A549 (cell line): ENCODE results near the gene BST1.

Experiments
- ATOH8 ChIP-seq: fragments of 250-450 bp; sonication (Bioruptor Pico); IDR thresholded peaks from 2 replicates; pipeline ENCODE4 v1.5.0; 2020; ENCODE audit warnings: low read depth, mild to moderate bottlenecking, moderate library complexity
- CTCF ChIP-seq: fragments of >200 bp; sonication (Bioruptor Twin); formaldehyde crosslinking; IDR thresholded peaks from 3 replicates; pipeline ENCODE4 v1.5.1; 2016
- EP300 ChIP-seq, 2 experiments: fragments of >200 bp; sonication (Bioruptor Twin); formaldehyde crosslinking; IDR thresholded peaks; 2 replicates in 1 of 2; 3 replicates in 1 of 2; pipeline ENCODE4 v1.6.1; 2016 to 2017
- NFE2L2 ChIP-seq: fragments of 150-350 bp; conservative IDR thresholded peaks from 2 replicates; pipeline ENCODE4 v1.6.1; 2014; ENCODE audit warnings: low read length
- POLR2A ChIP-seq: IDR thresholded peaks from 2 replicates; pipeline ENCODE4 v1.6.1; 2012; ENCODE audit warnings: mild to moderate bottlenecking, low read length
- RAD21 ChIP-seq, 2 experiments: fragments of >200 bp in 1 of 2; sonication (Bioruptor Twin) in 1 of 2; formaldehyde crosslinking in 1 of 2; IDR thresholded peaks in 1 of 2; conservative IDR thresholded peaks in 1 of 2; 2 replicates in 1 of 2; 3 replicates in 1 of 2; pipeline ENCODE4 v1.6.1; 2012 to 2018; ENCODE audit warnings: inconsistent platforms in 1 of 2
- SMC3 ChIP-seq: fragments of >200 bp; sonication (Bioruptor Twin); formaldehyde crosslinking; IDR thresholded peaks from 3 replicates; pipeline ENCODE4 v1.6.1; 2018; ENCODE audit warnings: inconsistent platforms
- TF ChIP-seq, protein P1 (sequence below): fragments of 450-650 bp; IDR thresholded peaks from 2 replicates; pipeline ENCODE4 v1.6.1; 2014; ENCODE audit warnings: antibody characterized with exemption
- TF ChIP-seq, protein P2 (sequence below): fragments of 200-600 bp; sonication (generic); IDR thresholded peaks from 2 replicates; pipeline ENCODE4 v1.6.1; 2016; ENCODE audit warnings: antibody characterized with exemption, mild to moderate bottlenecking, moderate library complexity

GRCh38 chr4:15742083-15742582, 39.3 kb downstream of the BST1 start:
- TF ChIP-seq EP300 (IDR thresholded peaks at IDR 0.05) (no peak), CTCF (no peak), ATOH8 (CRISPR knock-in tag) (no peak), NFE2L2 (no peak), POLR2A (no peak), SMC3 (no peak), RAD21 (conservative IDR thresholded peaks at IDR 0.05 in 1 of 2, IDR thresholded peaks at IDR 0.05 in 1 of 2) (no peak)
- TF ChIP-seq, protein P1, sequence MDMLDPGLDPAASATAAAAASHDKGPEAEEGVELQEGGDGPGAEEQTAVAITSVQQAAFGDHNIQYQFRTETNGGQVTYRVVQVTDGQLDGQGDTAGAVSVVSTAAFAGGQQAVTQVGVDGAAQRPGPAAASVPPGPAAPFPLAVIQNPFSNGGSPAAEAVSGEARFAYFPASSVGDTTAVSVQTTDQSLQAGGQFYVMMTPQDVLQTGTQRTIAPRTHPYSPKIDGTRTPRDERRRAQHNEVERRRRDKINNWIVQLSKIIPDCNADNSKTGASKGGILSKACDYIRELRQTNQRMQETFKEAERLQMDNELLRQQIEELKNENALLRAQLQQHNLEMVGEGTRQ: no peak
- TF ChIP-seq, protein P2, sequence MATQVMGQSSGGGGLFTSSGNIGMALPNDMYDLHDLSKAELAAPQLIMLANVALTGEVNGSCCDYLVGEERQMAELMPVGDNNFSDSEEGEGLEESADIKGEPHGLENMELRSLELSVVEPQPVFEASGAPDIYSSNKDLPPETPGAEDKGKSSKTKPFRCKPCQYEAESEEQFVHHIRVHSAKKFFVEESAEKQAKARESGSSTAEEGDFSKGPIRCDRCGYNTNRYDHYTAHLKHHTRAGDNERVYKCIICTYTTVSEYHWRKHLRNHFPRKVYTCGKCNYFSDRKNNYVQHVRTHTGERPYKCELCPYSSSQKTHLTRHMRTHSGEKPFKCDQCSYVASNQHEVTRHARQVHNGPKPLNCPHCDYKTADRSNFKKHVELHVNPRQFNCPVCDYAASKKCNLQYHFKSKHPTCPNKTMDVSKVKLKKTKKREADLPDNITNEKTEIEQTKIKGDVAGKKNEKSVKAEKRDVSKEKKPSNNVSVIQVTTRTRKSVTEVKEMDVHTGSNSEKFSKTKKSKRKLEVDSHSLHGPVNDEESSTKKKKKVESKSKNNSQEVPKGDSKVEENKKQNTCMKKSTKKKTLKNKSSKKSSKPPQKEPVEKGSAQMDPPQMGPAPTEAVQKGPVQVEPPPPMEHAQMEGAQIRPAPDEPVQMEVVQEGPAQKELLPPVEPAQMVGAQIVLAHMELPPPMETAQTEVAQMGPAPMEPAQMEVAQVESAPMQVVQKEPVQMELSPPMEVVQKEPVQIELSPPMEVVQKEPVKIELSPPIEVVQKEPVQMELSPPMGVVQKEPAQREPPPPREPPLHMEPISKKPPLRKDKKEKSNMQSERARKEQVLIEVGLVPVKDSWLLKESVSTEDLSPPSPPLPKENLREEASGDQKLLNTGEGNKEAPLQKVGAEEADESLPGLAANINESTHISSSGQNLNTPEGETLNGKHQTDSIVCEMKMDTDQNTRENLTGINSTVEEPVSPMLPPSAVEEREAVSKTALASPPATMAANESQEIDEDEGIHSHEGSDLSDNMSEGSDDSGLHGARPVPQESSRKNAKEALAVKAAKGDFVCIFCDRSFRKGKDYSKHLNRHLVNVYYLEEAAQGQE: no peak
